K562 (cell line): ENCODE results near the gene C22orf31. TPM values are rescaled to one million over a fixed set of nuclear protein-coding genes. Genes with fewer than 3 reads are reported as not detected.

Source experiments
- ATAC-seq: fragments of 200-7000 bp; cut with Tn5 transposase; 3 replicates; pipeline ENCODE4 v1.9.1; 2020; ENCODE audit warnings: moderate library complexity
- BruUV-seq: library from RNA; stranded (reverse); fragments of 400-500 nt; replicated peaks from 2 replicates; lab custom pipeline; 2021; lab: Mats Ljungman, UMichigan
- CTCF ChIA-PET: fragments of 300-600 bp; formaldehyde crosslinking; extraction: SDS; loops from one replicate; lab custom pipeline; 2021; ENCODE audit warnings: low intra/inter-chr PET ratio; lab: Yijun Ruan, JAX
- POLR2A ChIA-PET: fragments of 300-600, 350-650 bp; sonication (Branson Sonifier 250); formaldehyde crosslinking; extraction: SDS; loops from one replicate; lab custom pipeline; 2021; ENCODE audit warnings: antibody characterized with exemption, inconsistent platforms; lab: Yijun Ruan, JAX
- DNase-seq, 4 experiments: peaks; one replicate each; pipeline versions ENCODE4 v3.0.0 to v3.0.0-alpha.2; 2011 to 2018; ENCODE audit warnings: low spot score in 3 of 4, mixed read lengths in 3 of 4; ENCODE audit errors: extremely low read depth in 1 of 4
- FAIRE-seq: peaks from 2 replicates; lab custom pipeline; 2011; peaks lifted over from hg19 to GRCh38; lab: Jason Lieb, UNC
- H2AFZ ChIP-seq: 2 replicates; pipeline ENCODE4 v1.6.0; 2011; ENCODE audit warnings: low read depth, low read length, control low read depth, inconsistent platforms
- H3K27ac ChIP-seq: fragments of 200-600 bp; 3 replicates; pipeline ENCODE4 v1.8.0; 2011; ENCODE audit warnings: low read depth, mild to moderate bottlenecking, control low read depth, inconsistent platforms, low read length, moderate library complexity, mixed read lengths; ENCODE audit errors: extremely low read depth
- H3K27me3 ChIP-seq, 2 experiments: fragments of 300-600 bp in 1 of 2; 2 replicates in 1 of 2; 3 replicates in 1 of 2; pipeline versions ENCODE4 v1.6.0 to v1.8.0; 2011; ENCODE audit warnings: inconsistent platforms in 2 of 2, low read length in 2 of 2, mild to moderate bottlenecking in 1 of 2, mixed read lengths in 1 of 2, moderate library complexity in 1 of 2; ENCODE audit not compliant: control insufficient read depth in 2 of 2, insufficient read depth in 2 of 2
- H3K36me3 ChIP-seq: fragments of 300-600 bp; 3 replicates; pipeline ENCODE4 v1.8.0; 2011; ENCODE audit warnings: mild to moderate bottlenecking, low read length, inconsistent platforms; ENCODE audit not compliant: control insufficient read depth, insufficient read depth
- H3K4me1 ChIP-seq, 2 experiments: fragments of 200-600 bp in 1 of 2; replicated peaks in 1 of 2; 2 replicates in 1 of 2; 3 replicates in 1 of 2; pipeline versions ENCODE4 v1.5.1 to v1.8.0; 2011; ENCODE audit warnings: inconsistent platforms in 2 of 2, low read length in 2 of 2, mild to moderate bottlenecking in 1 of 2, mixed read lengths in 1 of 2, moderate library complexity in 1 of 2; ENCODE audit not compliant: control insufficient read depth in 2 of 2, insufficient read depth in 2 of 2
- H3K4me2 ChIP-seq: 2 replicates; pipeline ENCODE4 v1.6.1; 2011; ENCODE audit warnings: low read length, control low read depth, inconsistent platforms, mixed read lengths; ENCODE audit not compliant: insufficient read depth
- H3K4me3 ChIP-seq: fragments of 200-600 bp; sonication (generic), shearing (Covaris generic); 2 replicates; pipeline ENCODE4 v1.5.1; 2016; ENCODE audit warnings: control low read depth, inconsistent platforms
- H3K79me2 ChIP-seq: fragments of 200-600 bp; 3 replicates; pipeline ENCODE4 v1.8.0; 2011; ENCODE audit warnings: low read length, inconsistent platforms; ENCODE audit not compliant: control insufficient read depth, insufficient read depth
- H3K9ac ChIP-seq, 2 experiments: 2 replicates each; pipeline versions ENCODE4 v1.6.0 to v1.6.1; 2011; ENCODE audit warnings: low read depth in 2 of 2, low read length in 2 of 2, control low read depth in 1 of 2, inconsistent platforms in 1 of 2, mild to moderate bottlenecking in 1 of 2, mixed read lengths in 1 of 2; ENCODE audit not compliant: insufficient read depth in 1 of 2
- H3K9me1 ChIP-seq: one replicate; pipeline ENCODE4 v1.6.0; 2011; ENCODE audit warnings: inconsistent platforms, mild to moderate bottlenecking, low read length, moderate library complexity; ENCODE audit not compliant: control insufficient read depth, insufficient read depth
- H3K9me3 ChIP-seq: replicated peaks from 2 replicates; pipeline ENCODE4 v1.5.1; 2011; ENCODE audit warnings: low read depth, low read length, inconsistent platforms; ENCODE audit not compliant: control insufficient read depth, insufficient read depth
- H4K20me1 ChIP-seq: replicated peaks from 2 replicates; pipeline ENCODE4 v1.6.1; 2011; ENCODE audit warnings: low read length, inconsistent platforms, mixed read lengths; ENCODE audit not compliant: control insufficient read depth, insufficient read depth
- ARID3B ChIP-seq: fragments of 250-450 bp; sonication (Bioruptor Pico); IDR thresholded peaks from 2 replicates; pipeline ENCODE4 v1.4.0; 2020; ENCODE audit warnings: borderline replicate concordance
- CREM ChIP-seq: IDR thresholded peaks from 2 replicates; pipeline ENCODE4 v1.6.1; 2014; ENCODE audit warnings: antibody characterized with exemption, low read depth
- E2F5 ChIP-seq: sonication (generic); formaldehyde crosslinking; IDR thresholded peaks from 2 replicates; pipeline ENCODE4 v1.8.0; 2022; ENCODE audit warnings: mild to moderate bottlenecking, missing genetic modification reagents
- FOS ChIP-seq: IDR thresholded peaks from 3 replicates; pipeline ENCODE4 v1.6.1; 2011; ENCODE audit not compliant: insufficient read length; ENCODE audit errors: extremely low read depth
- GATAD2A ChIP-seq: fragments of 450-650 bp; IDR thresholded peaks from 2 replicates; pipeline ENCODE4 v1.6.1; 2017
- HMBOX1 ChIP-seq: sonication (generic); IDR thresholded peaks from 2 replicates; pipeline ENCODE4 v1.6.1; 2016
- JUNB ChIP-seq: fragments of 450-650 bp; formaldehyde crosslinking; conservative IDR thresholded peaks from 2 replicates; pipeline ENCODE4 v1.4.0; 2020; ENCODE audit warnings: mild to moderate bottlenecking
- MAFF ChIP-seq: IDR thresholded peaks from 2 replicates; pipeline ENCODE4 v1.6.1; 2012; ENCODE audit warnings: low read length, improper control_type of control experiment
- PHF21A ChIP-seq: fragments of 450-650 bp; IDR thresholded peaks from 2 replicates; pipeline ENCODE4 v1.6.1; 2017; ENCODE audit warnings: low read depth, borderline replicate concordance
- ZNF639 ChIP-seq, 2 experiments: fragments of 200-800 bp in 1 of 2; sonication (Bioruptor generic) in 1 of 2; sonication (generic) in 1 of 2; formaldehyde crosslinking in 1 of 2; IDR thresholded peaks in 1 of 2; conservative IDR thresholded peaks in 1 of 2; 2 replicates each; pipeline versions ENCODE4 v1.5.0 to v1.6.1; 2016 to 2020; ENCODE audit warnings: missing compliant biosample characterization in 1 of 2, missing genetic modification characterization in 1 of 2, missing genetic modification reagents in 1 of 2
- WGBS: fragments of 100-300 bp; shearing (Covaris generic); methylation state at CpG from one replicate; pipeline ENCODE4 v1.1.6; 2016; ENCODE audit warnings: low coverage, mixed read lengths; ENCODE audit not compliant: insufficient coverage; ENCODE audit errors: missing lambda C conversion rate; 5-methylcytosine and 5-hydroxymethylcytosine counted together
- in situ Hi-C: fragments of 300-500 bp; cut with MboI; formaldehyde crosslinking; loops from 4 replicates; pipeline ENCODE4 v1.15.0; 2018; ENCODE audit warnings: inconsistent platforms, mixed read lengths
- intact Hi-C: fragments of 100-400 bp; cut with micrococcal nuclease; formaldehyde crosslinking; loops from 2 replicates; pipeline ENCODE4 v1.14.2; 2022
- polyA plus RNA-seq, 8 experiments: library from polyadenylated mRNA; depleted of rRNA in 4 of 8; stranded (reverse) in 5 of 8; unstranded in 3 of 8; fragments of >200 nt; fragmentation: Nextera tagmentation in 2 of 8; fragmentation: Illumina TruSeq in 1 of 8; extraction: Ambion mirVana in 2 of 8; extraction: Trizol in 1 of 8; gene quantifications; 2 replicates each; pipeline versions ENCODE4 v1.2.1 to v1.2.3, GENCODE V29; 2011 to 2014; ENCODE audit warnings: inconsistent platforms in 1 of 8, missing spikeins in 1 of 8
- total RNA-seq, 7 experiments: library from RNA; depleted of rRNA in 6 of 7; stranded (reverse); fragments of >200 nt in 6 of 7; fragmentation: Illumina TruSeq in 2 of 7; extraction: Trizol in 2 of 7; gene quantifications; 2 replicates each; pipeline versions ENCODE4 v1.2.1 to v1.2.3, GENCODE V29; 2011 to 2021; ENCODE audit warnings: low replicate concordance in 1 of 7
- TF ChIP-seq, protein P1 (sequence below): sonication (generic); formaldehyde crosslinking; IDR thresholded peaks from 2 replicates; pipeline ENCODE4 v1.8.0; 2022; ENCODE audit warnings: missing genetic modification reagents, mild to moderate bottlenecking, moderate library complexity, borderline replicate concordance
- TF ChIP-seq, protein P2 (sequence below): sonication (generic); formaldehyde crosslinking; IDR thresholded peaks from 2 replicates; pipeline ENCODE4 v1.9.0; 2022; ENCODE audit warnings: mild to moderate bottlenecking, missing genetic modification reagents

Gene C22orf31
- total and polyA plus RNA-seq, 9 of the 15 experiments (the other 6 are each of a cell fraction or from before 2014, with no cell fraction given), result not detected

DNA sequence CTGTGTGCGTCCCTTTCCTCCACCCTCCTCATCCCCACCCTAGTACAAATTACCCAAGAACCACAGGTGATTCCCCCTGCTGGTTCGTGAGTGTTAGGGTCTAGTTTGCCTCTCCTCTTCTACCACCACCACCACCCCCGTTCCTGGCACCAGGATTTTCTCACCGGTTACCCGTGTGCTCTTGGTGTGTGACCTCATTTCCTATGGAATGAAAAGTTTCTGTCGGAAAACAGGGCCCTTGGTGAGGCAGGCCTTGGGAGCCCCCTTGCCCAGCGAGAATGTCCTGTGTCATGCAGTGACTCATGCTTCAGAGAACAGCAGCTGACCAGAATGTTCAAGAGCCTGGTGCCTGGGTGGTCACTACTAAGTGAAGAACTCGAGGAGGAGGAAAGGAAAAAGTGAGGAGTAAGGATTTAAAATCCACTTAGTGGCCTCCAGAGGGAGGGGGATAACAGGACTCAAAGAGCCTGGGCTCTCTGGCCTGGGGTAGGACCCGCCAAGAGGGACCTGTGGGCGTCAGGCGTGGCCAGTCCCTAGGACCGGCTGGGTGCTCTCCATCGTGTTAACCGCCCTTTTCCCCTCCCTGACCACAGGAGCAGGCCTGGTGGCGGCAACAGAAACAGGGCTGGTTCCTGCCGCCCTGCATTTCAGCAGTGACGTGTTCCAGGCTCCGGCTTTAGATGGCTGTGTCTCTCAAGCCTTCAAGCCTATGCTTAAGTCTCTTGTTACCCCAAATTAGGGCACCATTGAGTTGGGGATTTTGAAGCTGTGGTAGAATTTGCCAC is 30.2 kb downstream of the C22orf31 start:
- Histone ChIP-seq H3K9me3 (no peaks in the 10 kb centered on the region), H3K36me3 (no peaks in the 10 kb centered on the region), H3K27me3 (no peaks in the 10 kb centered on the region), H3K4me2 (peak overlapping the region; percentile 72), H2AFZ (peak overlapping the region; percentile 76), H3K4me1 (peaks cover 25 to 37% of the 10 kb centered on the region in 2 experiments), H3K9me1 (no peaks in the 10 kb centered on the region), H3K4me3 (peak overlapping the region; percentile 33; the same call in 1 of the 2 replicates), H3K27ac (peak overlapping the region; percentile 89), H3K79me2 (no peaks in the 10 kb centered on the region; the same call in 1 of the 3 replicates), H4K20me1 (no peaks in the 10 kb centered on the region), H3K9ac (peak overlapping the region; percentile 70 to 79)
- no TSS peak for BruUV-seq
- in situ Hi-C loops, result no loop called here
- ATAC-seq, result peak; percentile 87
- FAIRE-seq, result peak; percentile 93
- POLR2A ChIA-PET, result interaction anchor here (0.6 to 1.1 kb wide), 4 partner anchors 12 to 121 kb away, joined by 3 read pairs; no protein-coding TSS in a partner anchor
- 20% methylated on average over 16 of the region's 18 CpGs for WGBS
- CTCF ChIA-PET, result no interaction called here
- DNase-seq, result peak; percentile 52 to 79 (median 58)
- intact Hi-C loops, result no loop called here
- TF ChIP-seq E2F5, result no peak
- TF ChIP-seq, protein P1, sequence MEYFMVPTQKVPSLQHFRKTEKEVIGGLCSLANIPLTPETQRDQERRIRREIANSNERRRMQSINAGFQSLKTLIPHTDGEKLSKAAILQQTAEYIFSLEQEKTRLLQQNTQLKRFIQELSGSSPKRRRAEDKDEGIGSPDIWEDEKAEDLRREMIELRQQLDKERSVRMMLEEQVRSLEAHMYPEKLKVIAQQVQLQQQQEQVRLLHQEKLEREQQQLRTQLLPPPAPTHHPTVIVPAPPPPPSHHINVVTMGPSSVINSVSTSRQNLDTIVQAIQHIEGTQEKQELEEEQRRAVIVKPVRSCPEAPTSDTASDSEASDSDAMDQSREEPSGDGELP (CRISPR knock-in tag), result peak; percentile 78; the same call in 1 of the 2 replicates
- peak; percentile 44; the same call in 1 of the 2 replicates for TF ChIP-seq MAFF
- TF ChIP-seq PHF21A, result no peak
- no peak for TF ChIP-seq JUNB
- TF ChIP-seq, protein P2, sequence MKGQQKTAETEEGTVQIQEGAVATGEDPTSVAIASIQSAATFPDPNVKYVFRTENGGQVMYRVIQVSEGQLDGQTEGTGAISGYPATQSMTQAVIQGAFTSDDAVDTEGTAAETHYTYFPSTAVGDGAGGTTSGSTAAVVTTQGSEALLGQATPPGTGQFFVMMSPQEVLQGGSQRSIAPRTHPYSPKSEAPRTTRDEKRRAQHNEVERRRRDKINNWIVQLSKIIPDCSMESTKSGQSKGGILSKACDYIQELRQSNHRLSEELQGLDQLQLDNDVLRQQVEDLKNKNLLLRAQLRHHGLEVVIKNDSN (CRISPR knock-in tag), result peak; percentile 13; the same call in 1 of the 2 replicates
- TF ChIP-seq FOS, result peak; percentile 29
- no peak for TF ChIP-seq ARID3B
- TF ChIP-seq CREM, result 0 out of 2 replicates have a peak, but pooled peaks have one; percentile 15
- peak; percentile 80; the same call in 1 of the 2 replicates for TF ChIP-seq GATAD2A
- TF ChIP-seq HMBOX1, result peak; percentile 50; the same call in 1 of the 2 replicates
- 0 out of 4 replicates have a peak, but pooled peaks of 1 of the 2 experiments have one; percentile 40 for TF ChIP-seq ZNF639 (CRISPR knock-in tag; conservative IDR thresholded peaks at IDR 0.05 in 1 of 2, IDR thresholded peaks at IDR 0.05 in 1 of 2)
